RKO (cell line): Measurements from ENCODE around the gene CLTCL1.

Experiments
- DNase-seq: peaks from one replicate; pipeline ENCODE4 v3.0.0-alpha.2; 2016; ENCODE audit warnings: low spot score

Gene CLTCL1

DNA sequence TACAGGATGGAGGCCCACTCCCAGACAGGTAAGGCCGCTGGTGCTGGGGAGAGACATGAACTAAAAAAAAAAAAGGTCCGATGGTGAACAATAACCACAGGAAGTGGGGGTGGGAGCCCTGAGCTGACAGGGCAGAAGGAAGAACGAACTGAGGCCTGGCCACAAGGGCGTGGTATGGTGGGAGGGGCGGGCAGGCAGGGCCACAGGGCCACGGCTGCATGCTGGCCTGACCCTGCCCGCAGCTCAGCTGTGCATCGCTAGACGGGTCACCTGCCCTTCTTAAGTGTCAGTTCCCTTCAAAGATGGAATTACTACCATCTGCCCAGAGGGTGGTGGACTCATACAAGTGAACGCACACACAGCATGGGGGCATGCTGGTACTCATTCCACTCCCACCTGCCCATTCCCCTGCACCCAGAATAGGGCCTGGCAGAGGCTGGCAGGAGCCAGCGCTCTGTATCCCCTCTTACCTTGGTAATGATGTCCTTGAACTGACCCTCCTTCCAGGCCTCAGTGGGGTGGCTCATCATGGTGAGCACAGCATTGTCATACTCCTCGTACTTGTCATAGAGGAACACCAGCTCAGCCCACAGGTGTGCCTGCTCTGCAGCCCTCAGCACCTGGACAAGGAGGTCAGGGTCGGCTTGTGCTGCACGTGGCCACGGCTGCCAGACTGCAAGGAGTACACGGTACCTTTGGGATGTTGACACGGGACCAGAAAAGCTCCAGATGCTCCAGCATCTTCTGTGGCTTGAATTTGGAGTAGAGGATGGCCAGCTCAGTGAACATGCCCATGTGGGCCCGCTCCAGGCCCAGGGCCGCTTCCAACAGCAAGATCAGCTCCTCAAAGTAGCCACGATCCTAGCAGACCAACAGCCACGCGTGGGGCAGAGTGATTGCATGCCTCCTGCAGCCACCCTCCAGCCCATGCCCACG lies 95.5 kb downstream of the CLTCL1 start:
- no peak for DNase-seq

DNA sequence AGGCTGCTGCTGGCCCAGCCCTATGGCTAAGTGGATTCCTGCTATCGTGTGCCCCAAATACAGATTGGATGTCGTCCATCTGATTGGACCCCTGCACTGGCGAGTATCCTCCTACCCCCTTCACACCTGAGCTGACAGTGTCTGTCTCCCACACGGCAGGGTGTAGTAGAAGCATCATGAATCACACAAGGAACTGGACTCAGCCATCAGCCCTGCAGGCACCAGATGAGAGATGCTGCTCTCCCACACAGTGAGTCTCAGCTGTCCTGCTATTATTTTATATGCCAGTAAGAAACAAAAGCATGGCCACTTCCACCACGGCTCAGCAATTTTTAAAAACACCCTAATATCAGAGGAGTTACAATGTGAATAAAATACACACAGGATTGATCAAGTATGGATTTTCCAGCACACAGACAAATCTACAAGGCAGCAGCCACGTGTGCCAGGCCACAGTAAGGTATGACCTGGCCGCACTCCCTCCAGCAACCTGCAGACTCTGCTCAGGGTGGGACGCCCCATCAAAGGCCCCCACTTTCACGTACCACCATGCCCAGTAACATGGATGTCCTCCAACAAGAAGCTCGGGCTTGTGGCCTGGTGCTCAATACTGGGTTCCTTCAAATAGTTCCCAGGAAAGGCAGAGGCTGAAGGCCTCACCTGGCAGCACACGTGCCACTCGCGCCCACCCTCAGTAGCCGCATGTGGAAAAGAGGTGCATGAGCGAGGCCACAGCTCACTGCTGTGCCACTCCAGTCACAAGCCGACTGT lies 96.6 kb downstream of the CLTCL1 start:
- DNase-seq: no peak

- no peak for DNase-seq
Observed at GRCh38 chr22:19193879-19194278, 97.6 kb downstream of the CLTCL1 start.

DNA sequence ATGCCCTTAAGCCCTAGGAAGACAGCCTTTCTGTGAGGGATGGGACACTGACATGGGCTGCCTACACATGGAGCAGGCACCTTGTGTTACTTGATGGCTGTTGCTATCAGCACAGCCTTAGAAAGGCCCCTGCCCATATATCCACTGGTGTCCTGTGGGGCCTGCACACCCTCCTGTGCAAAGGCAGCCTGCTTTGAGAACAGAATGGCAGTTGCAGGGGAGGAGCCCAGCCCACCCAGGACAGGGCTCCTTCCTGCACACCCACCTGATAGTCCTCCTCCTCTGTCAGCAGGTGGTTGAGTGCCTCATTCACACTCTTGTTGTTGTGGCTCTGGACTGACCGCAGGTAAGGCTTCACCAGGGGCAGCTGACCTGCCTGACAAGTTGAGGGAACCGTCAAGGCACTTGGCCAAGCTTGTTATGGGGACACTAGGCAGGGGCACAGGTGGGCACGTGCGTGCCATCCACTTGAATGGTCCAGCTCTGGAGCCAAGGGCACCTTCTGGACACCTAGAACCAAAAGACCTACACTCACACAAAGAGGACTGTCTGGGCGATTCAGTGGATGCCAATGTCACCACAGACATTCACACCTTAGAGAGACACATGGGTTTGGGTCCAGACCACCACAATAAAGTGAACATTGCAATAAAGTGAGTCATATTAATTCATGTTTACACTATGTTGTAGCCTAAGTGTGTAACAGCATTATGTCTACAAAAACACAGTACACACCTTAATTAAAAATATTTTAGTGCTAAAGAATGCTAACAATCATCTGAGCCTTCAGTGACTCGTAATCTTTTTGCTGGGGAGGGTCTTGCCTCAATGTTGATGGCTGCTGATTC lies 103.6 kb downstream of the CLTCL1 start:
- DNase-seq: no peak

GRCh38 chr22:19184276-19184997 lies 107.1 kb downstream of the CLTCL1 start:
- DNase-seq: no peak

GRCh38 chr22:19183216-19183615 lies 108.3 kb downstream of the CLTCL1 start:
- DNase-seq: no peak

DNA sequence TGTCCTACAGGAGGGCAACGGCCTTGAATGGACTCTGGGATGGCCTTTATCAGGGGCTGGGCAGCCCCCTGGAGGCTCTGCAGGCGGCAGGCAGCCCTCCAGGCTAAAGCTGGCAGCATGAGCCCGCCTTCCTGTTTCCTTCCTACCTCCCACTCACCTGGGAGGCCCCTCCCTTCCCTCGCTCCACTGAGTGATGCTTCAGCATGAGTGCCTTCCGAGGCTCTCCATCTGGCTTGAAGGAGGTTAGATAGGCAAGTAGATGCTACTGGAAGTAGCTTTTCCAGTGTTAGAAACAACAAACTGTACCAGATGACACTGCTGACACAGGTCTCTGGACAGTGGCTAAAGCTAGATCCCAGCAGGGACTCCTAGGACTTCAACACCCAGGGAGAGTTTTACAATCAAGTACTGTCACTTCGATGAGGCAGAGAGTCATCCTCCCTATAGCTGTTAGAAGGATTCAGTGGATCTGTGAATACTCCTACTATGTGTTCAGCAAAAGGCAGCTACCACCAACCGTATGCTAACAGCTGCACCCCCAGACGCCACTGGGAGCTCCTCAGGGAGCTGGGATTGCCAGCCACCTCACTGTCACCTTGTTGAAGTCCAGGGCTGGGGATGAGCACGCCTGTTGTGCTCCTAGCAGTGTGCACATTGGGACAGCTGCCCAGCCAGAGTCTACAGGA lies 108.9 kb downstream of the CLTCL1 start:
- no peak for DNase-seq

DNA sequence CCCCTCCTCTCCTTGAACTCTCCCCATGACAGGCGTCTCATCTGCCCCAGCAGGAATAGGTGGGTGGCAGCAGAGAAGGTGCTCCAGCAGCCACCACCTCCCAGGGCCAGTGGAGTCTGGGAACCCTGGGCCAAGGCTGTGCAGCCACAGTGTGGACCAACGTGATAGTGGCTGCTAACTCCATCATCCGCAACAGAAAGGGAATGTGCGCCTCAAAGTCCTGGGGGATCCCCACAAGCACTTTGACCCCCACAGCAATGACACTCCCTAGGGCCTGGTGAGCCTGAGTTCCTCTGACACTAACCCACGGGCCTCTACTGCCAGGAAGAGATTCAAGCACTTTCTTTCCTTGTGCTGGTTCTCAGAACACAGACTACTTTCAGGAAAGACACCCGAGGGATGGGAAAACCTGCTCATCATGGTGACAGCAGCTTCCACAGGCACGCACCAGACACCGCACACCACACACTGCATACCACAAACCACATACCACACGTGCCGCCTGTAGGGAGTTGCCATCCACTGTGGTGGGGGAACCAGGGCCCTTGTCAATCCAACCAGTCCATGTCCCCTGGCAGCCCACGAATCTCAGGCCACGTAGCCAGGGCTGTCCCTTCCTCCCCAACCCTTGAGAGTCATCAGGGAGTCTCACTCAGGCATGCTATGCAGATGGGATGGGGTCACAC lies 109.6 kb downstream of the CLTCL1 start:
- DNase-seq: no peak

DNA sequence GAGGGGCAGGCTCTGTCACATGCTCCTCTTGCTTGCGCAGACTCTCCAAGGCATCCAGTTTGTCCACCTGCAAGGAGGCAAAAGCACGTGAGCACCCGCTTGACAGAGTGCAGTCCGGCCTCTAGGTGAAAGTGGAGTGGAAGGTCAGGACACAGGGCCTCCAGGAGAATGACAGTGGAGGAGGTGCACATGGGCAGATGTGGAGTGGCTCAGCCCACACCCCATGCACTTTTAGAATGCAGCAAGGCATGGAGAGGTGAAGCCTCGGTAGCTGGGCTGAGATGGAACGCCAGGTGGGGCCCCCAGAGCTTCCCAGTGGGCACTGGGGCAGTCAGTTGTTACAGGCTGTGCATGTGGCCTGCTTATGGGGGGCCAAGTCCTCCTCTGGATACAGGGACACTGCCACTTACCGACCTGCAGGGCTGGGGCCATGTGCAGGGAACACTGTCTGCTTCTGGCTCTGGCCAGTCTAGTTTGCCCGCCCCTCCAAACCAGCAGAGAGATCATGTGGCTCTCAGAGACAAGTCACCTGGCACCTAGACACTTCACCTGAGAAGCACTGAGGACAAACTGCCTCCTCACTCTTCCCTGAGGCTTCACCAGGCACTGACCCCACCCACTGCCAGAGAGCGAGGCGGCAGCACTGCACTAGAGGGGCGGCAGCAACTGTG lies 110.6 kb downstream of the CLTCL1 start:
- DNase-seq: no peak

DNA sequence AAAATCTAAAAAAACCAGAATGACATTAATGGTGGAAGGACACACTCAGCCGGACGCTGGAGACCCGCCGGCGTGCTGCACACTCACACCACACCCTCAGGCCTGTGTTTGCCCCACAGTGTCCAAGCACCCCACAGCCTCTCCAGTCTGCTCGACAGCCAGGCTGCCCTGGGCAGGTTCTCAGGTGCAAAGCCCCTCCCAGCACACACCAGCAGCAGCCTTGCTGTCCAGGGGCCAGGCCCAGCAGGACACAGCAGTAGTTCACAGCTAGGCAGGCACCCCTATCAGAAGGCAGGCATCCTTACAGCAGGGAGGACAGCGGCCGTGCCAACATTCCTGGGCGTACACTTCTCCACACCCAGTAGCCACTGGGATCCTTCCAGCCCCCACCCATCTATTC lies 111.3 kb downstream of the CLTCL1 start:
- no peak for DNase-seq

DNA sequence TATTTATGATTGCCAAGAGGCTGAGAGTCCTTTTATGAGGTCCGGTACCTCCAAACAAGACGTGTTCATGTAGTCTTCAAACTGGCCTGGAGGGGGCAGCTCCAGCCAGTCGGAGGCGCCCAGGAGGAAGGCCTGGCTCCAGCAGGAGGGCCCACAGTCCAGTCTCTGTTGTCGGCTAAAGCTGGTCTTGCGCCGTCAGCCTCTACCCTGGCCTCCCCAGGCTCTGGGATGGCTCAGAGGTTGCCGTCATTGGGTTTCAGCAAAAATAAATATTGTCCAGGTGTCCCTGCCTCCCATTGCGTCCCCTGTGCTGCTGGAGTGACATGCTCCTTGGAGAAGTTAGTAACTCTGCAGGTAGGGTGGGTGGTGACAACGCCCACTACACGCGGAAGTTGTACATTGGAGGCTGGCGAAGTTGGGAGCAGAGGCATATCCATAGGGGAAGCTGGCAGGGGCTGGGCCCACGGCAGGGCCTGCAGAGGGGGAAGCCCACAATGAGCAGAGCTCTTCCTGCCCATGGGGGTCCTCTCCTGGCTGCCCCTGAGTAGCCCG lies 111.9 kb downstream of the CLTCL1 start:
- peak; percentile 89 for DNase-seq

- peak; percentile 84 for DNase-seq
Observed at GRCh38 chr22:19178657-19179496, 112.6 kb downstream of the CLTCL1 start, which contains the start of gene SLC25A1. TSS of gene SLC25A1 (minus strand) at chr22:19178736. CDS start at chr22:19178673, 63 bp downstream.

DNA sequence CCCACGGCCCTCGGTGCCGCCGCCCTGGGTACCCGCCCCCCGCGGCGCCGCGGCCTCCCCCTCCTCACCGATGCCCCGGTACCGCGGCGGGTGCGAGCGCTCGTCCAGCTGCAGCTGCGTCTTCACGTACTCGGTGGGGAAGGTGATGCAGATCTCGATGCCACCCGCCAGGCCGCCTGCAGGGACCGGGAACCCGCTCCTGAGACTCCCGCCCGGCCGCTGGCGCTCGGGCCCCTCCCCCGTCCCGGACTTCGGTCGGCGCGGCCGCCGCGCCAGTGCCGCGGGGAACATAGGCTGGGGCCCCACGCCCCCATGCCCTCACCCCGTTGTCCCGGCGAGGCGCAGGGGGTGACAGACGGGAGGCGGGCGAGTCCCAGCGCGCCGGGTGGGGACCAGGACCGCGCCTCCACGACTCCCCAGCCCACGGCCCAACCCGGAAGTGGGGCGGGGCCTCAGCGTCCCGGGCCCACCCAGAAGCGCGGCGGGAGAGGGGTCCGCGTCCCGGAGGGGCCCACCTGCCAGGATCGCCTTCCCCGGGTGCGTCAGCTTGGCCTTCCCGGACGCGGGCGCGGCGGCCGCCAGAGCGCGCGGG lies 113.4 kb downstream of the CLTCL1 start:
- peak; percentile 52 for DNase-seq

GRCh38 chr22:19177164-19178064 lies 114.1 kb downstream of the CLTCL1 start:
- peak; percentile 38 for DNase-seq

DNA sequence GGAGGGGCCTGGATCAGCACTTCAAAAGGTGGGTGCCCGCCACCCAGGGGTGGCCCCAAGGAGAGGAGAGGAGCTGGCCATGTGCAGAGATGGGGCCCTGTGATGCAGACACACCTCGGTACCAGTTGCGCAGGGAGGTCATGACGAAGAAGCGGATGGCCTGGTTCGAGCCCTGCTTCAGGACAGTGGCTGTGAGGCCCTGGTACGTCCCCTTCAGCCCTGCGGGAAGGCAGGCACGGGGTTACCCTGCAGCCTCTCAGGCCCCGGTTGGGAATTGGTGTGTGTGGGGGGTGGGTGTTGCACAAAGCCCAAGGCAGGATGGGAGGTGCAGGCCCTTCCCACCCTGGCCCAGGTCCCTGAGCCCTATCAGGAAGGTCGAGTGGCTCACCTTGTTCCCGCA lies 114.8 kb downstream of the CLTCL1 start:
- DNase-seq: no peak

DNA sequence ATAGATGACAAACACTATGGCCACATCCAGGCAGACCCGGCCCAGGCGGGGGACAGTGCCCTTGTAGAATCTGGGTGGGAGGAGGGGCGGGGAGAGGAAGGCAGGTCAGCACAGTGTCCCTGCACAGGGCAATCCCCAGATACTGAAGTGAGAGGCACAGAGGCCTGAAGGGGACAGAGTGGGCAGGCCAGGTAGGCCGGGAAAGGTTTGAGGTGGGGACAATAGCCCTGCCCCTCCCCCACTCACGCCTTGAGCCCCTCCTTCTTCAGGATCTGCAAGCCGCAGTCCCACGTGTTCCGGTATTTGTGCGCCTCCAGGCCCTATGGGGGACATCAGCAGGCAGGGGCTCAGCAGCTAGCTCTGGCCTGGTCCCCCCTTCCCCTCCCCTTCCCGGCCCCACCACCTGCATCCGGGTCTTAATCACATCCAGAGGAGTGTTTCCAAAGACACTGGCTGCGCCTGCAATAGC lies 115.3 kb downstream of the CLTCL1 start:
- no peak for DNase-seq
